K562 (cell line): Measurements from ENCODE around the gene ERBB3. TPM values are rescaled to one million over a fixed set of nuclear protein-coding genes. Genes with fewer than 3 reads are reported as not detected.

Source experiments
- ARID4B ChIP-seq: sonication (generic); formaldehyde crosslinking; IDR thresholded peaks from 2 replicates; pipeline ENCODE4 v1.8.0; 2022; ENCODE audit warnings: mild to moderate bottlenecking, missing genetic modification reagents
- CBX1 ChIP-seq: sonication (generic); IDR thresholded peaks from 2 replicates; pipeline ENCODE4 v1.6.1; 2016; ENCODE audit warnings: antibody characterized with exemption, low read depth, mild to moderate bottlenecking
- CEBPG ChIP-seq, 3 experiments: fragments of 200-800 bp in 1 of 3; sonication (Bioruptor generic) in 1 of 3; sonication (generic) in 1 of 3; formaldehyde crosslinking in 1 of 3; IDR thresholded peaks in 2 of 3; conservative IDR thresholded peaks in 1 of 3; 2 replicates each; pipeline versions ENCODE4 v1.6.1 to v1.8.0; 2016 to 2022; ENCODE audit warnings: missing compliant biosample characterization in 2 of 3, missing genetic modification characterization in 2 of 3, mild to moderate bottlenecking in 1 of 3, missing genetic modification reagents in 1 of 3
- CREB3L1 ChIP-seq: fragments of 450-650 bp; IDR thresholded peaks from 2 replicates; pipeline ENCODE4 v1.6.1; 2014; ENCODE audit warnings: low read depth, mild to moderate bottlenecking, moderate library complexity, borderline replicate concordance
- ELF1 ChIP-seq: fragments of 200-800 bp; sonication (Bioruptor generic); IDR thresholded peaks from 2 replicates; pipeline ENCODE4 v1.6.1; 2016; ENCODE audit warnings: missing genetic modification characterization, missing compliant biosample characterization
- KLF13 ChIP-seq: fragments of 450-650 bp; IDR thresholded peaks from 2 replicates; pipeline ENCODE4 v1.6.1; 2016; ENCODE audit warnings: missing genetic modification characterization, low read depth, mild to moderate bottlenecking, missing compliant biosample characterization, moderate library complexity, borderline replicate concordance
- PHF21A ChIP-seq: fragments of 450-650 bp; IDR thresholded peaks from 2 replicates; pipeline ENCODE4 v1.6.1; 2017; ENCODE audit warnings: low read depth, borderline replicate concordance
- PRMT5 ChIP-seq: sonication (generic); formaldehyde crosslinking; IDR thresholded peaks from 2 replicates; pipeline ENCODE4 v1.5.0; 2020; ENCODE audit warnings: missing genetic modification reagents
- RREB1 ChIP-seq: fragments of 250-450 bp; sonication (Bioruptor Pico); IDR thresholded peaks from 2 replicates; pipeline ENCODE4 v1.4.0; 2020
- SMAD1 ChIP-seq: fragments of 150-350 bp; IDR thresholded peaks from 2 replicates; pipeline ENCODE4 v1.6.1; 2014; ENCODE audit warnings: low read length, low read depth; ENCODE audit not compliant: partially characterized antibody
- ZKSCAN1 ChIP-seq: fragments of 150-350 bp; IDR thresholded peaks from 2 replicates; pipeline ENCODE4 v1.6.1; 2016; ENCODE audit warnings: low read depth, low read length
- ZNF124 ChIP-seq: sonication (generic); formaldehyde crosslinking; IDR thresholded peaks from 2 replicates; pipeline ENCODE4 v1.8.1; 2022; ENCODE audit warnings: missing genetic modification reagents
- ZNF274 ChIP-seq: IDR thresholded peaks from 2 replicates; pipeline ENCODE4 v1.6.1; 2011; ENCODE audit warnings: low read depth, mild to moderate bottlenecking, low read length, moderate library complexity, borderline replicate concordance
- ZNF778 ChIP-seq: fragments of 450-650 bp; formaldehyde crosslinking; IDR thresholded peaks from 2 replicates; pipeline ENCODE4 v1.4.0; 2020; ENCODE audit warnings: mild to moderate bottlenecking, moderate library complexity
- polyA plus RNA-seq, 8 experiments: library from polyadenylated mRNA; depleted of rRNA in 4 of 8; stranded (reverse) in 5 of 8; unstranded in 3 of 8; fragments of >200 nt; fragmentation: Nextera tagmentation in 2 of 8; fragmentation: Illumina TruSeq in 1 of 8; extraction: Ambion mirVana in 2 of 8; extraction: Trizol in 1 of 8; gene quantifications; 2 replicates each; pipeline versions ENCODE4 v1.2.1 to v1.2.3, GENCODE V29; 2011 to 2014; ENCODE audit warnings: inconsistent platforms in 1 of 8, missing spikeins in 1 of 8
- total RNA-seq, 7 experiments: library from RNA; depleted of rRNA in 6 of 7; stranded (reverse); fragments of >200 nt in 6 of 7; fragmentation: Illumina TruSeq in 2 of 7; extraction: Trizol in 2 of 7; gene quantifications; 2 replicates each; pipeline versions ENCODE4 v1.2.1 to v1.2.3, GENCODE V29; 2011 to 2021; ENCODE audit warnings: low replicate concordance in 1 of 7

ERBB3 gene
- total and polyA plus RNA-seq, 9 of the 15 experiments (the other 6 are each of a cell fraction or from before 2014, with no cell fraction given): 1.5 to 5.4 (median 3.8) TPM

DNA sequence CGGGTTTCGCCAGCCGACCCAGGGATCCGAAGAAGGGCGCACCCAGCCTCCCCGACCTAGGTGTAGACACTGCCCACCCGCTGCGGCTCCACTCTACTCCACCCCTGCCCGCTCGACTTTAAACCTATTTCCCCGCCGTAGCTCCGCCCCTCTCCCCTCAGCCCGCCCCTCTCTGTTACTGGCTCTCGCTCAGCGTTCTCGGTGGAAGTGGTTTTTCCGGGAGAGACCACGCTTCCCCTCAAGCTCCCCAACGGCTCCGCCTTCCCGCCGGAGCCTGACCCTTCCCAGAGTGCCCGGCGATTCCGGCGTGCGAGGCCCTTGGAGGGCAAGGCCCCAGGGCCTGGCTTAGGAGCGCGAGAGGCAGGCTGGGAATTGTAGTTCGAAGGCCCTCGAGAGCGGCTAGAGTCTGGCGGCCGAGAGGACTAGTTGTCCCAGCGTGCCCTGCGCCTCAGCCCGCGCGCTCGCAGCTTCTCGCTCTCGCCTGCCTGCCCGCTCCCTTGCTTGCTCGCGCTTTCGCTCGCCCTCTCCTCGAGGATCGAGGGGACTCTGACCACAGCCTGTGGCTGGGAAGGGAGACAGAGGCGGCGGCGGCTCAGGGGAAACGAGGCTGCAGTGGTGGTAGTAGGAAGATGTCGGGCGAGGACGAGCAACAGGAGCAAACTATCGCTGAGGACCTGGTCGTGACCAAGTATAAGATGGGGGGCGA lies 24.3 kb downstream of the ERBB3 start, which contains the start of gene PA2G4 (continued):
- peak; percentile 29 for TF ChIP-seq CEBPG (CRISPR knock-in tag; IDR thresholded peaks at IDR 0.05)
- TF ChIP-seq CEBPG (tag; conservative IDR thresholded peaks at IDR 0.05 in 1 of 2, IDR thresholded peaks at IDR 0.05 in 1 of 2): no peak
- peak; percentile 50 for TF ChIP-seq ZKSCAN1
- TF ChIP-seq SMAD1: peak; percentile 7
- no peak for TF ChIP-seq ZNF778 (CRISPR knock-in tag)
- TF ChIP-seq ELF1 (tag): 0 out of 2 replicates have a peak, but pooled peaks have one; percentile 40
- no peak; the same call in 1 of the 2 replicates for TF ChIP-seq PRMT5 (CRISPR knock-in tag)
- no peak for TF ChIP-seq KLF13 (tag)
- TF ChIP-seq PHF21A: no peak
- no peak for TF ChIP-seq ZNF124 (CRISPR knock-in tag)
- peak; percentile 87 for TF ChIP-seq ARID4B (CRISPR knock-in tag)
- TF ChIP-seq CREB3L1: peak; percentile 91
- TF ChIP-seq CBX1: no peak
- no peak for TF ChIP-seq RREB1
- no peak for TF ChIP-seq ZNF274
